HG03280 (cell line): ENCODE measurements around the gene PI4K2A.

ENCODE experiments used
- ATAC-seq: cut with Tn5 transposase; IDR thresholded peaks from one replicate; pipeline ENCODE4 v1.9.1; 2021; ENCODE audit warnings: mild to moderate bottlenecking, moderate library complexity; ENCODE audit not compliant: unreplicated experiment

Gene PI4K2A

GRCh38 chr10:97724341-97724941, 84.0 kb downstream of the PI4K2A start:
- ATAC-seq: no peak
